Right renal cortex interstitium (tissue), 3 donors: Measurements from ENCODE around the gene EIPR1. TPM values are rescaled to one million over a fixed set of nuclear protein-coding genes. Genes with fewer than 3 reads are reported as not detected.
"Not testable (repeated sequence)": the region's sequence is repeated elsewhere in the genome, so short reads cannot be mapped to it uniquely, and the experiment has no call there.

Experiments
- DNase-seq, 3 donors: peaks; one replicate each; pipeline ENCODE4 v3.0.0-alpha.2; 2013; ENCODE audit warnings: low read depth in 3 of 3, low spot score in 2 of 3
- polyA plus RNA-seq, 3 donors: library from polyadenylated mRNA; unstranded; fragments of 120-200 nt; gene quantifications; one replicate each; pipeline ENCODE4 v1.2.1, GENCODE V29; 2013; ENCODE audit not compliant: insufficient read length in 3 of 3

The EIPR1 gene
- polyA plus RNA-seq, 3 donors: 24.4 to 25.7 (median 25.2) TPM

DNA sequence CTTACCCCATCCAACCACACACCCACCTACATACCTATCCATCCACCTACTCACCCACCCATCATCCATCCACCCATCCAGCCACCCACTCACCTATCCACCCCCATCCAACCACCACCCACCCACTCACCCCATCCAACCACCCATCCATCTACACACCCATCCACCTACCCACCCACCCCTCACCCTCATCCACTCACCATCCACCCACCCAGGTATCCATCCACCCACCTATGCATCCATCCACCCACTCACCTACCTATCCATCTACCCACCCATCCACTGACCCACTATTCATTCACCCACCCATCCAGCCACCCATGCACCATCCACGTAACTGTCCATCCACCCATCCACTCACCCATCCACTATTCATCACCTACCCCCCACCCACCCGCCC, 194.8 kb downstream of the EIPR1 start:
- no peak for DNase-seq

DNA sequence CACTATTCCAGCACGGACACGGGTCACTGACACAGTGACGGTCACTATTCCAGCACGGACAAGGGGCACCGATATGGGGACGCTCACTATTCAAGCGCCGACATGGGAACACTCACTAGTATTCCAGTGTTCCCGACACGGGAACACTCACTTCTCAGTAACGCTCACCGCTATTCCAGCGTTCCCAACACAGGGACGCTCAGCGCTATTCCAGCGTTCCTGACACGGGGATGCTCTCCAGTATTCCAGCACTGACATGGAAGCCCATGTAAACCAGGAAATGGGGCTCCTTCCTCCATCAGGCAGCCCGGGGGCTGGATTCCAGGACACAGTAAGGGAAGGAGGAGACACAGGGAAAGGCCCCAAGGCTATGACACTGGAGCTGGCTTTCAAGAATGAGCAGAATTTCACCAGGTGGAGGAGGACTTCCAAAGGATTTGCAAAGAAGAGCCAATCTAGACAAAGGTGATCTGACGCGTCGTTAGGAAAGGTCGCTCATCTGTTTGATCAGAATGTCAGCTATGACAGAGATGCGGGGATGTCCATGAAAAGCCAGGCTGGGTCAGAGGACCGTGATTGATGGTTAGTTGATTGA, 196.1 kb downstream of the EIPR1 start:
- DNase-seq: no peak

DNA sequence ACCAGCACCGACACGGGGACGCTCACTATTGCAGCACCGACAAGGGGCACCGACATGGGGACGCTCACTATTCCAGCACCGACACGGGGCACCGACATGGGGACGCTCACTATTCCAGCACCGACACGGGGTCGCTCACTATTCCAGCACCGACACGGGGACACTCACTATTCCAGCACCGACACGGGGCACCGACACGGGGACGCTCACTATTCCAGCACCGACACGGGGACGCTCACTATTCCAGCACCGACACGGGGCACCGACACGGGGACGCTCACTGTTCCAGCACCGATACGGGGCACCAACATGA, 196.8 kb downstream of the EIPR1 start:
- not testable (repeated sequence) for DNase-seq

DNA sequence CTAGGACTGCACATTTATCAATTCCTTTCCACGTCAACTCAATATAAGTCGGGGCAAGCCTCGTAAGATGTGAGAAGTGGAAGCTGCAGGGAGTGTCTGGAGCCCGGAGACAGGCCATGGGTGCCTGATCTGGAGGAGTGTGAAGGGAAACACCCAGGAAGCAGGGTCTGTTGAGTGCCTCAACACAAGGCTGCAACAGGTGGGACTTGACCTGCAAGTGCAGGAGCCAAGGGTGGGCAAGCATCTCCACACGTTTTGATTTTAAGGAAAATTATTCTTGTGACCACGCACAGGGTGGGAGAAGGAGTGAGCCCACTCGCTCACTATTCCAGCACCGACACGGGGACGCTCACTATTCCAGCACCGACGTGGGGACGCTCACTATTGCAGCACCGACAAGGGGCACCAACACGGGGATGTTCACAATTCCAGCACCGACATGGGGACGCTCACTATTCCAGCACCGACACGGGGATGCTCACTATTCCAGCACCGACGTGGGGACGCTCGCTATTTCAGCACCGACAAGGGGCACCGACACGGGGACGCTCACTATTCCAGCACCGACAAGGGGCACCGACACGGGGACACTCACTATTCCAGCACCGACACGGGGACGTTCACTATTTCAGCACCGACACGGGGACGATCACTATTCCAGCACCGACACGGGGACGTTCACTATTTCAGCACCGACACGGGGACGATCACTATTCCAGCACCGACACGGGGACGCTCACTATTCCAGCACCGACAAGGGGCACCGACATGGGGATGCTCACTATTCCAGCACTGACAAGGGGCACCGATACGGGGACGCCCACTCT, 197.3 kb downstream of the EIPR1 start:
- DNase-seq: no peak

DNA sequence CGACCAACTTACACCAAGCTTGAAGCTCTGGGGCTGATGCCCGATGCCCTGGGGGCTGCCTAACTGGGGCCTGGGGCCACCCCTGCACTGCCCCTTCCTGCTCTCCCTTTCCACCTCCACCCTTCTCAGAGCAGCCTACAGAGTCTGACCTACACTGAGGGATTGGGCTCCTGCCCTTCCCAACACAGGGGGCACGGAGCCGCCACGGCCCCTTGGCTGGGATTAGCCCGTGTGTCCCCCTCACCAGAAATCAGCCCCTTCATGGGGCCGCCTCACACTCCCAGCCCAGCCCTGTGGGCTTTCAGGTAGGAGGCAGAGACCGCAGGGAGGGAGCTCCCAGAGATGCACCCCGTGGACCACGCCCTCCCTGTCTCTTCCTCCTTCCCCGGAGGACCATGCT, 198.0 kb downstream of the EIPR1 start:
- no peak for DNase-seq

DNA sequence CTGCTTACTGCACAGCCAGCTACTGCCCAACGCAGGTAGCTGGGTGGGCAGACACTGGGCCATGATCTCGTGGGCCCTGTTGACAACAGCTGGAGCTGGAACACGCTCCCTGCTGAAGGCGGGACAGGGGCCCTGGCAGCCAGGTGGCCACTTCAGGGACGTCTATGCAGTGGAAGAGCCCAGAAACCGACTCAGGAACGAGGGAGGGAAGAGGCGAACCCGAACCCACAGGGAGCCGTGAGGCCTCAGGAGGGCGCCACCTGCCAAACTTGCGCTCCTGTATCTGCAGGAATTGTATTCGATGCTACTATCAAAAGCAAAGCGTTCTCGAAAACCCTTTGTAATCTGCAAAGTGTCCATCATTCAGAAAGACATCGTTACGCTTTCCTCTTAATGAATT, 198.4 kb downstream of the EIPR1 start:
- no peak for DNase-seq

DNA sequence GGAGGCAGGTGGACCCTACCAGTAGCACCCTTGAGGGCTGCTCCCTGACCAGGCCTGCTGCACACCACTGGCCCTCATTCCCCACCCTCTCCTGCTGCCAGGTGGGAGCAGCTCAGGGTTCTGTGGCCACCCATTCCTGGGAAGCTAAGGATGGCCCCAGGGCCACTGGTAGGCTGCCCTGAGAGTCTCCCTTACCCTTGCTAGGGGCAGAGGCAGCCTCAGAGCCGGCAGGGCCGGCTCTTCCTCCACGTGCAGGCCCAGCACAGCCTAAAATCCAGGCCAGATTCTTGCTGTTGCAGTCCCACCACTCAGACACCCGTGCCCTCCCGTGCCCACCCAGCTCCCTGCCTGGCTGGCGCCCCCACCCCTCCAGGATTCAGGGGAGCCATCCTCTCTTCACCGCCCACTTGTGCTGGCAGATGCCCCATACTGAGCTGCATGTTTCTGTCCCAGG, 199.0 kb downstream of the EIPR1 start:
- no peak for DNase-seq

DNA sequence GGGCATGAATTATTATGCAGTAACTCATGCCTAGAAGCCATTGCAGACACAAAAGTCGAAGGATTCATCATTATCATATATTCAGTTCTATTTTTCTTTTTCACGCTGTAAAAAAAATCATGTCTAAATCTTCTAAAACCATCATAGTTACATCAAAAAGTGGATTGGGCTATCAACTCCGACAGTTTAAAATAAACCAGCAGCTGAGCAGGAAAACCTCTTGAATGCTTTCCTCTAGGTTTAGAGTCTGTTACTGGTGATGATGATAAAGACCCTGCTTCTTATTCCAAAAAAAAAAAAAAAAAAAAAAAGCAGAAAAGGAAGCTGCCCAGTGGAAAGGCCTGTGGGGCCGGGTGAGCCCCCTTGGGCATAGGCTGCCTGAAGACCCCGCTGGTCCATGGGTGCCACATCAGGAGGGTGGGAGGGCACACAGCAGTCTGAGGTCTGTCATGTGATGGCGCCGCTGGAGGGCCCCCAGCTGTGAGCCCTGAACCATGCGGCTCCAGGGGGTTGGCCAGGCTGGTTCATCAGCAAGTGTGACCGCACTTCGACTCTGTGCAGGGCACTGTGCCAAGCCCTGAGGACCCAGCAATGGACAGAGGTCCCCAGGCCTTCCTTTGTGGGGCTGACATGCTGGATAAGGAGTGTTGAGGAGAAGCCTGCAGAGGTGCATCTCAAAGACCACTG, 199.6 kb downstream of the EIPR1 start:
- no peak for DNase-seq

DNA sequence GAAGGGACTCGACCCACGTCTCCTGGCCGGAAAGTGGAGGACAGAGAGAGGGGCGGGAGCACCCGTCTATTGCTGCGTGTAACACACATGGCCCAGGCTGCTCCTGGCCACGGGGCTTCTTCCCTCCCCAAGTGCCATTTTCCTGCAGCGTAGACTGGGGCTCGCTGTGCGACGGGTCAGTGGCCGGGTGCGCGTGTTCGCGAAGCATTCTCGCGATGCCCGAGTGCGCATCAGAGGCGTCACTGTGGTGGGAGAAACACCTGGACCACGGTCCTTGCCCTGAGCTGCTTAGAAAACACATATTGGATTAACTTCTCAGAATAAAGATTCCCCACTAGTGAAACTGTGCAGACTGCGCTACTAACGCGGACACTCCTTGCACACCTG, 200.8 kb downstream of the EIPR1 start:
- DNase-seq: no peak

DNA sequence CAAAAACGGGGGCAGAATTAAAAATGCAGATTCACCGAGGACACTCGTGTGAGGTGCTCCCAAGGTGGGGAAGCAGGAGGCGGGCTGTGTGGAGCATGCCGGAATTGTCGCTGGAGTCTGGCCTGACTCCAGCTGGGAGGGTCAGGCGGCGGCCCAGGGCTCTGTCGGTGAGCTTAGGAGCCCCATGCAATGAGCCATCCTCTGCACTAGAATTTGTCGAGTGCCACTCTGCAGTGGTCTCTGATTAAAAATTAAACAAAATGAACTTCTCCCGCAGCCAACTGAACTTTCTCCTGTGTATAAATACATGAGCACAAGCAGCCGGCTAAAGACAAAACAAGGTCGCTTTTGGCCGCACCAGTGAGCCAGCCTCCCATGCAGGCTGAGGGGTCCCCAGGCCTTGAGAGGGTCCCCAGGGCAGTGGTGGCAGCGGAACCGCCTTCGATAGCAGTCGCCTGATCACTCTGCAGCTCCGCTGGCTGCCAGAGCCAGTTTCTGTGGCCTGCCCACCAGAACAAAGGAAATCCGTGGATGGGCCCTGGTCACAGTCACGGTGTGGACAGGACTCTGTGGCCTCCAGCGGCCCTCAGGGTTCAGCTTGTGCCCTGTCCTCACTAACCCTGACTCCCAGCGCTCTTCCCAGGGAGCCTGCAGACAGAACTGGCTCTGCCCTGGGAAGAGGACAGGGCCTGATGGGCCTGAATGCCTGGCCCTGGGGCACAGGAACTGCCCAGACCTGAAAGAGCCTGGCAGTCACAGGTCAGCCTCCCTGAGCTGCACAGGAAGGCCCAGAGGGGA, 201.3 kb downstream of the EIPR1 start:
- no peak for DNase-seq

DNA sequence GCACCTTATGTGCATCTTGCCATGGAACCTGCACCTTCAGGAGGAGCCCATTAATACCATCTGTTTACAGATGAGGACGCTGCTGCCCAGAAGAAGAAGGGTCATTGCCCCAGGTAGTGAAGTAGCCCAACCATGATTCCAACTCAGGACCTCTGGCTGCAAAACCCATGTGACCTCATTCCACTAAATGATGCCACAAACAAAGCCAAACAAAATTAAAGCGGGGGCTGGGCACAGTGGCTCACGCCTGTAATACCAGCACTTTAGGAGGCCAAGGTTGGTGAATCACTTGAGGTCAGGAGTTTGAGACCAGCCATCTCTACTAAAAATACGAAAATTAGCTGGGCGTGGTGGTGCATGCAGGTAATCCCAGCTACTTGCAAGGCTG, 202.1 kb downstream of the EIPR1 start:
- DNase-seq: no peak

DNA sequence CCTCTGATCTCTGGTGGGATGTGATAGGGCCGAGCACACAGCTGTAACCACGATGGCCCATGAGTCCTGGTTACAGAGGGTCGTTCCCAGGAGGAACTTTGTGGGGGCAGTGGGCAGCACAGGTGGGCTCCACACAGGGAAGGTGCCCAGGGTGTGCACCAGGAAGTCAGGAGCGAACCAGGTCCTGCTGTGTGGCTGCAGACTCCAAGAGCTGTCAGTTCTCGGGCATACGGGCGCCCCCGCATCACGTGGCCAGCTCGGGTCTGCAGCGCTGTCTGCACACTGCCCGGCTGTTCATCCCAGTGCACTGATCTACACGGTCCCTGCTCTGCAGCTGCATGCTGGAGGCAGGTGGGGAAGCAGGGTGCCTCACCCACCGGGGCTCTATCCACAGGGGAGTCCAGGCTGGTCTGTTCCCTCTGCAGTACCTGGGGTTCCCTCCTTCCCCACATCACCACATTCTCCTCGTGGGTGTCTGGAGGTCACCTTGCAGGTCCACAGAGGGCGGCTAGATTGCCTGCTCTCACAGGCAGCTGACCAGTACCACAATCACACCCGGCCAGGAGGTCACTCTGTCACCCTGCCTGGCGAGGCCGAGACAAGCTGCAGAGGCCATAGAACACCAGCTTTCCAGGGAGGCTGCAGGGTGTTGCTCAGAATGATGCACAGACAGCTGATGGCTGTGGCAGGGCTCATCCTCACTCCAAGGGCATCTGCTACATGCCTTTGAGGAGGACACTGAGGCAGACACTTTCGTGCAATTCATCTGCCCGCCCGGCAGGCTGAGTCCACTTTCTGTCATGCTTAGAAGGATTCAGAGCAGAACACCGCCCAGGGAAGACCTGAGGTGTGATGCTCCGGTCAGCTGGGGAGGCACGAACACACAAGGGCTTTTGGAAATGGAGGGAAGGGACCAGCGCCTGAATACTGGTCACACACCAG, 202.7 kb downstream of the EIPR1 start:
- DNase-seq: no peak

DNA sequence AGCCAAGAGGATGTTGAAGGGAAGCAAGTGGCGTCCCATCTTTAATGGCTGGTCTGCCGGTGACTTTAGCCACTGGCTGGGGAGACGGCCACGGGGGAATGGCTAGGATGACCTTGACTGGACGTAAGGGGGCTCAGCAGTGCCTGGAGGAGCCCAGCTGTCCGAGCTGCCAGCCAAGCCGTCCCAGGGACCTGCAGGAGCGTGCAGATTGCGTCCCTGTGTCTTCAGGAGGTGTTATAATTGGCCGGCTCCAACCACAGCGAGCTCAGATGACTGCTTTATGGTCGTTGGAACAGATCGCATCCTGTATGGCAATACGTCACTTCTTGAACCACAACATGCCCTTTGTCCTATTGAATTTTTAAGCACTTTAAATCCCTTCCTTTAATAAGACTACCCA, 204.6 kb downstream of the EIPR1 start:
- DNase-seq: peak in 1 of 3 donors; percentile 27

DNA sequence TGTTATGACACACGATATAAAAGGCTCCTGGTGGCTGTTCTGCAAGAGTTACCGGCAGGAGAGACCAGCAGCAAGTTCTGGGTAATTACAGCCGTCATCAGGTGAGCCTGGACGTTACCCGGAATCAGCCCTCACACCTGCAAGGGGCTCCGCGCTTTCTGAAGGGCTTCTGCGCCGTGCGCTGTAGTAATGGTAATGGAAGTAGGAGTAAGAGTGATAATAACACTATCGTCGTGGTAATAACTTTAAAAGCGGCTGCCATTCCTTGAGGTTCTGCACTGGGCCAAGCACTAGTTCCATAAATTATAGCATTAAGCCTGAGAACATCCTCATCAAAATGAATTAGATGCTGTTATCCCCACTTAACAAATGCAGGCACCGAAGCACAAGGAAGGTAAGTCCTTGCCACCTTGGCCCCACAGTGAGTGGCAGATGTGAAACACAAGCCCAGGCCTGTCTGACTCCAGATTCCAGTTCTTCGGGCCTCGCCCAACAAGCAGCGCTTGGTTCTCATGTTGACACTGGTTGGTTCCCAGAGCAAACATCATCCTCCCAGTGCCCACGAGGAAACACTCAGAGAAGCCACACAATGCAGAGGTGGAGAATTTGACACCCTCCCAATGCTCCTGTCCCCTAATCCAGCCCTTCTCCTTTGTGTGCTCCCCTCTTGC, 205.2 kb downstream of the EIPR1 start:
- no peak for DNase-seq

DNA sequence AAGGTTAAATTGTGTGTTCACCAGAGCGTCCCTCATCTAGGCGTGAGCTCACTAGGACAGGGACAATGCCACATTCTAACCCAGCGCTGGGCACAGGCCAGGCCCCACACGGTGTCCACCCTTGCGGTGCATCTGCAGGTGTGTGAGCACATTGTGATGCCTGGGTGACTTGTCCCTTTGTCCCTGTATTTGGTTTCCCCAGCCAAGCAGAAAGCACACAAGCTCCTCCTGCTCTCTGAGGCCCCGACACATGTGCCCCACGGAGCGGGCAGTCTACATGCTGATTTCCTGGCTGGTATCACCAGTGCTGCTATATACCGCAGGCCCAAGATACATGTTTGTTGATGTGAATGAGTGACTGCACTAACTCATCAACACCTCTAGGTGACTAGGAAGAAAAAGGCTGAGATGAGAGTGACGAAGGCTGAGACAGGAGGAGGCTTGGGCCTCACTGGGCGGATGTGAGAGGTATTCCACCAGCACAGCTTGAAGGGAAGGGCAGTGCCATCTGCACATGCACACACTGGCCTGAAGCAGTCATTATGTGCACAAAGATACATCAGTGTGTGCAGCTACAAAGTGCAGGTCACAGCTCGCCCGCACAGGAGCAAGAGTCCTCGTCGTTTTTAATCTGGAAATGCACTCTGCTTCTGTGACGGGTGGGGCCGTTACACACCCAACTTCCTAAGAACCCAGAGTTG, 205.9 kb downstream of the EIPR1 start:
- DNase-seq: no peak

DNA sequence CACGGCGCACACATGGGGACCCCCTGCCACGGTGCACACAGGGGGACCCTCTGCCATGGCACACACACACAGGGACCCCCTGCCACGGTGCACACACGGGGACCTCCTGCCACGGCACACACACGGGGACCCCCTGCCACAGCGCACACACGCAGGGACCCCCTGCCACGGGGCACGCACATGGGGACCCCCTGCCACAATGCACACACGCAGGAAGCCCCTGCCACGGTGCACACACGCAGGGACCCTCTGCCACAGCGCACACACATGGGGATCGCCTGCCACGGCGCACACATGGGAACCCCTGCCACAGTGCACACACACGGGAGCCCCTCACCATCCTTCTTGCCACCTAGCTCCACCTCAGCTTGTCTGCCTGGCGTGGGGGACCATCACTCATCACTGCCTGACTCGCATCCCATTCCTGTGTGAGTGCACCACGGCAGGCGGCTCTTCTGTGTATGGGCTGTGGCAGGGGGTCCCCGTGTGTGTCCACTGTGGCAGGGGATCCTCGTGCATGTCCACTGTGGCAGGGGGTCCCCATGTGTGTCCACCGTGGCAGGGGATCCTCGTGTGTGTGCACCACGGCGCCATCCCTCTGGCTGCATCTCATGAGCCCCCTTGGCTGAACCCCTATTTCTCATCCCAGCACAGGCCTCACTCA, 206.7 kb downstream of the EIPR1 start:
- no peak for DNase-seq

DNA sequence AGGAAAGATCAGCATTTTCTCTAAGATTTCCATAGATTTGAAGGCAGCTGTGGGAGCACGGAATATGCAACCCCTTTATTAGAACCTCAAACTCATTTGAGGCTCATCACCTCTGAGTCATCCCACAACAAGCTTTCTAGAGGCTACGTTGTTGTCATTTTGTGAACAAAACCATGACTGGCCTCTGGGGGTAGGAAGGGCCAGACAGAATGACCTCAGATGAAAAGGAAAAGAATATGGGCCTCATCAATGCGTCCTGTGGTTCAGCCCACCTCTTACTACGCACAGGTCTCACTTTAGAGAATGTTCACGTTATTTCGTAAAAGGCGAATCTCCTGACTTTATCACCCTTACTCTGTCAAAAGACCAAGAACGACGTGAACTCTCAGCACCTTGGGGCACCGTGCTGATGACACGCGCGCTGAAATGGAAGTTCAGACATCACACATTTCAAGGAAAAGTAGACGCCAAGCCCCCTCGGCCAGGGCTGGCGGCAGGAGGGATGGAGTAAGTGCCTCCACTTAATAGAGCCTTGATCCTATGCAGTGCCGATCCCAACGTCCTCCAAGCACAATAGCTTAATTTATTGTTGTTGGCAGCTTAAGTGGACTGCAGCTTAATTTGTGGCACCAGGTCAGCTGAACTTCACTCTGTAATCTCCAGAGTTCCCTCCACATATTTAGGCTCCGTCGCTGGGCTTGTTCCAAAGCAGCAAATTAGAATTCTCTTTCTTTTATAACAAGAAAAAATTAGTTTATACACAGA, 208.3 kb downstream of the EIPR1 start:
- no peak for DNase-seq
